Right hindlimb (tissue), 1 donor: ENCODE data around the gene LRMDA.
"Not testable (repeated sequence)": the region's sequence is repeated elsewhere in the genome, so short reads cannot be mapped to it uniquely, and the experiment has no call there.

ENCODE experiments used
- DNase-seq: peaks from one replicate; pipeline ENCODE4 v3.0.0-alpha.2; 2018

Gene LRMDA

DNA sequence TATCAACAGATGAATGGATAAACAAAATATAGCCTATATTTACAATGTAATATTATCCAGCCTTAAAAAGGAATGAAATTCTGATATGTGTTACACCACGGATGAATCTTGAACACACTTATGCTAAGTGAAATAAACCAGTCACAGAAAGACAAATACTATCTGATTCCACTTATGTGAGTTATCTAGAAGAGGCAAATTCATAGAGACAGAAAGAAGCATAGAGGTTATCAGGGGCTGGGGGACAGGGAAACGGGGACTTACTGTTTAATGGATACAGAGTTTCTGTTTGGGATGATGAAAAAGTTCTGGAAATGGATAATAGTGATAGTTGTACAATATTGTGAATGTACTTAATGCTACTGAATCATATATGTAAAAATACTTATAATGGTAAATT, 329.9 kb downstream of the LRMDA start:
- DNase-seq: no peak

- DNase-seq: no peak
Measured at GRCh38 chr10:75762431-75762802, 331.0 kb downstream of the LRMDA start.

DNA sequence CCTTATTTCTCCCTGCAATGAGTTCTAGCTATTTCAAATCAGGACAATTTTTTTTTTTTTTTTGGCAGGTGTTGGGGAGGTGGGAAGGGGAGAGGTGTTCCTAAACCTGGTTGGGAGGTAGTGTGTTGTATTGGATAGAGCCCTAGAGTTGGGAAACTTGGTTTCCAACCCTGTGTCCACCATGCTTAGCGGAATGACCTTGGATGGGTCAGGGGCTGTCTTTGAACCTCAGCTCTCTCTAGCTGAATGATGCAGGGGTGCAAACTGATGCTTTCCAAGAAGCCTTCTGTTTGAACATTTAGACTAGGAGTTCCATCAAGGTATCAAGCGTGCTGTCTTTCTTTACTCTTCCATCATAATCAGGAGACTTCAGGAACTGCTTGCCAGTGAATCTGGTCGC, 332.2 kb downstream of the LRMDA start:
- DNase-seq: no peak

GRCh38 chr10:75764974-75765788, 333.8 kb downstream of the LRMDA start:
- no peak for DNase-seq

GRCh38 chr10:75765789-75766096, 334.3 kb downstream of the LRMDA start:
- DNase-seq: no peak

- DNase-seq: no peak
Measured at GRCh38 chr10:75766106-75766505, 334.7 kb downstream of the LRMDA start.

DNA sequence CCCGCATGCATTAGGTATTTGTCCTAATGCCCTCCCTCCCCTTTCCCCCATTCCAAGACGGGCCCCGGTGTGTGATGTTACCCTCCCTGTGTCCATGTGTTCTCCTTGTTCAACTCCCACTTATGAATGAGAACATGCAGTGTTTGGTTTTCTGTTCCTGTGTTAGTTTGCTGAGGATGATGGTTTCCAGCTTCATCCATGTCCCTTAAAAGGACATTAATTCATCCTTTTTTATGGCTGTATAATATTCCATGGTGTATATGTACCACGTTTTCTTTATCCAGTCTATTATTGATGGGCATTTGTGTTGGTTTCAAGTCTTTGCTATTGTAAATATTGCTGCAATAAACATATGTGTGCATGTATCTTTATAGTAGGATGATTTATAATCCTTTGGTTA, 335.3 kb downstream of the LRMDA start:
- not testable (repeated sequence) for DNase-seq

DNA sequence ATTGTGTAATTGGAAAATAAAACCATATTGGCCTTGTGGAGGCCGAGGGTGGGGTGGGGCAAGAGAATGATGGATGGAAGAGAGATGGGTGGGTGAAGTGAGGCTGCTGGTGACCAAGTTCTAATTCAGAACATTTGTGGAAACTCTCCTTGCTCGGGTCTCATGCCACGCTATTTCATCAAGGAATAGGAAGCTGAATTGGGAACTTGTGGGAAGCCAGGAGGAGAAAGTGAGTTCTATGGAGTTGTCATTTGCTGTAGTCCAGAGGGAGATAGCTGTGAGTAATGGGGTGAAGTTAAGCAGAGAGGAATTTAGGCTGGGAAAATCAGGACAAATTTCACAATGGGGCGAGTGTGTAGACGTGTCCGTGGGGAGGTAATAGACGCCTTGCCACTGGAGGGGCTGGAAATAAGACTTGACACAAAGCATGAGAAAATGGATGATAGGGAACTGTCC, 339.2 kb downstream of the LRMDA start:
- DNase-seq: peak; percentile 37

GRCh38 chr10:75771606-75772005, 340.2 kb downstream of the LRMDA start:
- no peak for DNase-seq

- no peak for DNase-seq
Measured at GRCh38 chr10:75772153-75772887, 340.9 kb downstream of the LRMDA start.

GRCh38 chr10:75773231-75773780, 341.9 kb downstream of the LRMDA start:
- DNase-seq: no peak

GRCh38 chr10:75773813-75774782, 342.7 kb downstream of the LRMDA start:
- DNase-seq: no peak

DNA sequence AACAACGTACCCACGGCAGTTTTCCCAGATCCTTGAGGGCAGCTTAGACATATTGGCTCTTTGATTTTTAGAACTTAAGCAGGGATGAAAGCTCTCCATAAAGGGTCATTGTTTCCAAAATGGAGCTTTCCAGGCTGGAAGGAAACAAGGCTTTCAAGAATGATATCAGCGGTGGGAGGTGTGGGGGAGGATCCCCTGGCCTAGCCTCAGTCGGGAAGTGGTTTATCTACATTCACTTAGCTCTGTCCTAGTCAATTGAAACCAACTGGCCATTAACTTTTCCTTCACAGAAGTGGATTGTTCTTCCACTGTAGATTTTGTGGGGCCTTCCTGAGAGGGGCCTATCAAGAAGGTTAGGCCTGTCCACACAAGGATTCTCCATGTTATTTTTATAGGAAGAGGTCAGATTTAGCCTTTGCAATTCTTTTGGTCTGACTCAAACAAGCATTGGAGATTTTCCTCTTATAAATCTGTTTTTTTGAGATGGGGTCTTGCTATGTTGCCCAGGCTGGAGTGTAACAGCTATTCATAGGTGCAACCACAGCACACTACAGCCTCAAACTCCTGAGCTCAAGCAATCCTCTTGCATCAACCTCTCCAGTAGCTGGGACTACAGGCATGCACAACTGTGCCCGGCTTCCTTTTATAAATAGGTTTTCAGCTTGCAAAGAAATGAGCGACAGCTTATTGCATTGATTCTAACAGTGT, 343.5 kb downstream of the LRMDA start:
- no peak for DNase-seq

- no peak for DNase-seq
Measured at GRCh38 chr10:75776738-75777504, 345.5 kb downstream of the LRMDA start.

DNA sequence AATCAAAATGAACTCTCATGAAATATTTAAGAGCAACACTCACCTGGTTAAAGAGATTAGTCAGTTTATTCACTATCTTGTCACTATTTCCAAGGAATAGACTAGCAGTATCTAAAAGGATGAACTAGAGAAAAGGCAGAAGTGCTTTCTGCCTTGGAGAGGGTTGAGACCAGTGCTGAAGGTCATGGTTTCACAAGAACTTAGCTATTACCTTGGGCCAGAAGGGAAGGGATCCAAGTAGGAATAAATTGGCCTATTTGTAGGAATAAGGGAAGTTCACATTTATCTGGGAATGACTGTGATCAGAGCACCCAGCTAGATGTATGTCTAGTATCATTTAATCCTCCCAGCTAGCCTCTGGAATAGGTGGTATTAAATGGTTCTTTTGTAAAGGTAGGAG, 347.2 kb downstream of the LRMDA start:
- no peak for DNase-seq

DNA sequence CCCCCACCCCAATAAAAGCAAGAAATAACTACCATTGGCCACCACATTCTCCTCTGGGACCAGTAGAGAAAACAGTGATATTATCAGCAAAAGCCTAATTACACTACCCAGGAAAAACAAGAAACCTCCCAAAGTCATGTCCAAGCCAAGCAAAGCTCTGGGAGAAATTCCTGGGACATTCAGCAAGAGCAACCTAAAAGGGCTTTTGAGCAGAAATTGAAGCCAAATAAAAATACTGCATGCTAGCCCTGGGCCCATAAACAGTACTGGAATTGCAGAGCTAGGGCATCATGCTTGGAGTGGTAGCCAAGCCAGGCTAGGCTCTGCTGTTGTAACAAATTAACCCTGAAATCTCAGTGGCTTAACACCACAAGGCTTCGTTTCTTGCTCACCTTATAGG, 347.9 kb downstream of the LRMDA start:
- DNase-seq: no peak

- DNase-seq: no peak
Measured at GRCh38 chr10:75782463-75783248, 351.2 kb downstream of the LRMDA start.

DNA sequence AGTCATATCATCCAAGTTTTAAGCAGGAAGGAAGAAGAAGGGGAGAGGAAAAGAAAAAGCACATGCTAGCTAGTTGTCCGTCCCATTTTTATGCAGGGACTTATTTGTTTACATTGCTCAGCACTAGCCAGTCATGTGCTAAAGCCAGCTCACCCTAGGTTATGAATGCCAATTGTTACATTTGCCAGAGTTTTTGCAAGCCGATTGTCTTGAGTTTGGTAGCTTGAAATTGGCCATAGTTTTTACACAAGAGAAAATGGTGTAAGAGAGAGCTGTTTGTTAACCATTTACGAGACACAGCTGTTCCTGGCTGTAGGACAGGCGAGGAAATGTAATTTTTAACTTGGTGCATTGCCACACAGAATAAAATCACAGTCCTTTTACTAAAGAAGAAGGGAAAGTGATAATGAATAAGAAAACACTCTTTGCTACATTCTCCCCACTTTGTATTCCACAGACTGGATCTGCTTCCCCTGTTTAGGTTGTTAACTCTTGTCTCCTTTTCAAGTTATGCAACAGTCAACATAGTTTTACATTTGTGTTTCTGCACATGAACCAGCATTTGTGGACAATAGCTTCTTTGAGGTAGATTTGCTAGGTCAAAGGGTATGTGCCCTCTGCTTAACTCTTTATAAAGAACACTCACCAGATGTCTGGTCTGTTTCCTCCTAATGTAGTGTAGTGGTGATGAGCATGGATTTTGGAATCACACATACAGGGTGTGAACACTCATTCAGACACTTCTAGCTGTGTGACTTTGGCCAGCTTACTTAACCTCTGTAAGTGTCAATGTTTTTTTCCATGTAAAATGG, 357.2 kb downstream of the LRMDA start:
- DNase-seq: no peak

DNA sequence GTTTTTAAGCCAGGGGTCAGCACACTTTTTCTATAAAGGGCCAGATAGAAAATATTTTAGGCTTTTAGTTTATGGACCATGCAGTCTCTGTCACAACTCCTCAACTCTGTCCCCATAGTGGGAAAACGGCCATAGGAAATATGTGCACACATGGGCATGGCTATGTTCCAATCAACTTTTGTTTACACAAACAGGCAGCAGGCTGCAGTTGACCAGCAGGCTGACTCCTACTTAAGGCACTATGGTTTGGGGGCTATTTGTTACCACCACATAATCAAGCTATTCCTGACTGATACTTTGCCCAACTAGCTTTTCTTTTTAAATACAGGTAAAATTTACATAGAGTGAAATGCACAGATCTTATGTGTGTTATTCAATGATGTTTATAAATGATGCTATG, 362.4 kb downstream of the LRMDA start:
- DNase-seq: no peak

GRCh38 chr10:75801121-75801520, 369.7 kb downstream of the LRMDA start:
- no peak for DNase-seq
